Activated CD8-positive, alpha-beta memory T cell treated with anti-CD3 and anti-CD28 coated beads, Interleukin-2, amount 50 U/mL, for 1 hour (primary cell): ENCODE data around the gene TLE1.

Source experiments
- DNase-seq: peaks from one replicate; pipeline ENCODE4 v3.0.0-alpha.2; 2020; ENCODE audit errors: extremely low read depth

Gene TLE1

GRCh38 chr9:81686614-81687520 lies 2.5 kb downstream of the TLE1 start:
- DNase-seq, result no peak

- no peak for DNase-seq
These were observed 3.4 kb downstream of the TLE1 start for GRCh38 chr9:81685763-81686613.

GRCh38 chr9:81684635-81685034 lies 4.7 kb downstream of the TLE1 start:
- no peak for DNase-seq

DNA sequence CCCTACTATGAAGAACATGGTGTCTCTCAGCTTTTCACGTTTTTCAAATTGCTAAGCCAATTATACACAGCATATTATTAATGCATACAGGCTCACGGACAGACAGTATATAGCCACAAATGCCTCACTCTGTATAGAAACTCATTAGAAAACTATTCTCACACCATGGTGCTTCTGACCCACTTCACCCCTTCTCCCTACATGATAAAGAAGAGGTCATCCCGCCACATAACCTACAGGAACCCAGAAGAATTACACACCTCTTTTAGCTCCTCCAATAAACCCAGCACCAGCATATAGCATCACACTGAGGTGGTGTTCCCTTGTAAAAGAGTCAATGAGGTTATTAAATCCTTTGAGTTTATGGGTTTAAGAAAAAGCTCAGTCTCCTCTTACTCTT lies 5.6 kb downstream of the TLE1 start:
- DNase-seq, result no peak

GRCh38 chr9:81683238-81683637 lies 6.1 kb downstream of the TLE1 start:
- DNase-seq, result no peak

DNA sequence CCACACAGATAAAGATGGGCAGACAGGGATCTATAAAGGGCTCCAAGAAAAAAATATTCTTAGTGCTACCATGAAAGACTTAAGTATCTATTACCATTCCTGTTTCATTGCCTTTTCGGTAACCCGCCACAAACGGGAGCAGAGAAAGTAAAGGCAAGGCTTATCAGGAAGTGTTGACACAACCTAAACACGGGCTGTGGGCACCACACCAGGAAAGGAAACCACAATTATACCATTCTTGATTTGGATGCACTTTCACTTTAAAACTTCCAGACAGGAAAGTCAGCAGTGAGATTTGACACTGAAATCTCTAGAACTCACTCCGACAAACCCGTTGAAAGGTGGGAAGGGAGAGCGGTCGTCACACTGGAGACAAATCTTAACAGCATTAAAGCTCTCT lies 6.5 kb downstream of the TLE1 start:
- no peak for DNase-seq

GRCh38 chr9:81682177-81682576 lies 7.2 kb downstream of the TLE1 start:
- DNase-seq, result no peak

- DNase-seq, result no peak
These were observed 8.8 kb downstream of the TLE1 start for GRCh38 chr9:81680506-81680905.

DNA sequence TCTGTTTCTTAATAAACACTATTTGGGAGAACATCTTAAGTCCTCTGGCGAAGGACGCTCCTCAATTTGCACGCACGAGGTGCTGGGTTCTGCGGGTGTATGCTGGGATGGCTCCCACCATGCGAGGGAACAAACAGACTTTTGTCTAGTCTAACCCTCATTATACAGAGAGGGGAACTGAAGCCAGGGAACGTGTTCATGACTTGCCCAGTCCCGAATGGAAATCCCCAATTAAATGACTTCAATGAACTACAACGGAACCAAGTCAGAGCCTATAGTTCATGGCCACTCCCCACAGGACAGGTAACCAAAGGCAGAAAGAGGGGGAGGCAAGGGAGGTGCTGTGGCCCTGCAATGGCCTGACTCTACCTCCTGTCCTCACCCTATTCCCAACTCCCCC lies 9.3 kb downstream of the TLE1 start:
- DNase-seq, result no peak

DNA sequence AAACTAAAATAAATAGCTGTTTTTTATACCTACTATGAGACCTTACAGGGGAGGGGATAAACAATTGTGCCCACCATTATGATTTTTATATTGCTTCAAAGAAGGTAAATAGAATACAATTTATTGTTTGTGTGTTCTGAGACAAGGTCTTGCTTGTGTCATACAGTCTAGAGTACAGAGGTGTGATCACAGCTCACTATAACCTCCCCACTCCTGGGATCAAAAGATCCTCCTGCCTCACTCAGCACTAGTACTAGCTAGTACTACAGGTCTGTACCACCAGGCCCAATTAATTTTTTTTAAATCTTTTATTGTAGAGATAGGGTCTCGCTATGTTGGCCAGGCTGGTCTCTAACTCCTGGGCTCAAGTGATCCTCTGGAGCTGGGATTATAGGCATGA lies 11.3 kb downstream of the TLE1 start:
- no peak for DNase-seq

DNA sequence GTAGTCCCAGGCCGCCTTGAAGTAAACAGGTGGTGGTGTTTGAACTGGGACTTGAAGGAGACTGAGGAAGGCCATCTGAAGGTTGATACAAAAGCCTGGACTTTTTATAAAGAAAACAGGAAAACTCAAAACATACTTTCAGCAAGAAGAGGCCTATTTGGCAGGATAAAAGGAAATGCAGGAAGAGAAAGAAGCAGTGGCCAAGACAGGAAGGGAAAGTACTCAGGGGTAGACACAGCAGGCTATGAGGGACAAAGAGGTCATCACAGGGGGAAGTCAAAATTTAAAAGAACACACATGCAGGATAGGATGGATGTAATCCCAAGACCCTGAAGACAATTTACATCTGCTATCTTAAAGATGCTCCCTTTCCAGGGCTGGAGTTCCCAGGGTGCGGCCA lies 13.0 kb downstream of the TLE1 start:
- DNase-seq, result no peak

GRCh38 chr9:81673310-81673709 lies 16.0 kb downstream of the TLE1 start:
- DNase-seq, result no peak

- no peak for DNase-seq
These were observed 17.5 kb downstream of the TLE1 start for GRCh38 chr9:81671880-81672280.

- DNase-seq, result no peak
These were observed 19.5 kb downstream of the TLE1 start for GRCh38 chr9:81669866-81670265.

DNA sequence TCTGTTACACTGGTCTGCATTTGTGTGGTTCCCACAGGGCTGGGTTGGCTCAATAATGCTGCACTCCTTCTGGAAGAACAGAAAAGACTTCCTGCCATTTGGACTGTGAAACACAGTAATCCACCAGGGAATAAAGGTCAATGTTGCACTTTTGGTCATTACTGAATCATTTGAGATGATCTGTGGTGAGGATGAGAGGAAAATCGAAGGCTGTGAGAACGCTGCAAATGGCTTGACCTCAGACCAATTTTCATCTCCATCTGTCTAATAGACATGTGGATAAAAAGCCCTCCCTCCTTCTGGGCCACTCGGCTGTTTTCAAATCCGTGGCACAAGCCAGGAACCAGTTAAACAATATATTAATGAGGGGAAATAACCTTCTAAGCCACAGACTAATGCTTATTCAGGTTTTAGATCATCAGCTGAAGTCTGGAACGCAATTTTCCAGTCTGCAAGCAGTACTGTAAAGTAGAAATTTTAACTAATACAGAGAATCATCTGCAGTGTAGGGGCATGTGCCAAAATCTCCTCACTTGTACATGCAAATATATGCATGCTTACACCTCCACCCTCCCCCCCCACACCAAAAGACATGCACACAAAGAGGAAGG lies 20.2 kb downstream of the TLE1 start:
- DNase-seq, result no peak

DNA sequence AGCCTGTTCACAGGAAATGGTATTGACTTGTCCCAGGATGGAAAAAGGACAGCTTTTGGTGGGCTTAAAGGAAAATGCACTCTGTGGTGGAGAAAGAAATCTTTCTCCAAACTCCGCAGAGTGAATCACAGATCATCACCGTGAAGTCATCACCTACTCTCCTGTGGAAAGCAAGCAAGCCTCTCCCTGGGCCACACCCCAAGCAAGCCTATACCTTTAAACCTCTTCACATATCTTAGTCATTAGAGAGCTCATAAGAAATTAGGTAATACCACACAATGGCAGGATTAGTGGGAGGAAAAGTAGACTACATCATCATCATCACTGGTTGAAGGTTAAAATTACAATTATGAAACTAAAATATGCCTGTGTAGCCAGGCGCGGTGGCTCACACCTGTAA lies 23.2 kb downstream of the TLE1 start:
- no peak for DNase-seq

- DNase-seq, result no peak
These were observed 23.9 kb downstream of the TLE1 start for GRCh38 chr9:81665322-81665871.

DNA sequence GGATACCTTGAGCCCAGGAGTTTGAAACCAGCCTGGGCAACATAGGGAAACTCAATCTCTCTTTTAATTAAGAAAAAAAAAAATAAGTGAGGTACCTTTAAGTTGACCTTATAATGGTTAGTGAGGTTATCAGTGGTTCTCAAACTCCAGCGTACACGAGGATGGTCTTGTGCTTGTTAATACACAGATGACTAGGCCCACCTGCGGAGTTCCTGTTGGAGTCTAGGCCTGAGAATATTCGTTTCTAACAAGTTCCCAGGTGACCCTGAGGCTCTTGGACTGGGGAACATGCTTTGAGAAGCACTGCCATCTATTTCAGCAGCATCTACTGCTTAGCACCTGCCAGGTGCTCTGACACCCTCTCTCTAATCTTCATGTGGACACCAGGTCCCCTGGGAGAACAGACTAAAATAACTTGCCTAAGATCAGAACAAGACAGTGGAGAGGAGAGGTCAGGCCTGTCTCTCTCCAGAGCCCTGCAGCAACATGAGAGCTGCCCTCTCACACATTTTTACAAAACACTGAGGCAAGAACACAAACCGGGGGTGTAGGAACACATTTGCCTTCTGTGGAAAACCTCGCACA lies 24.6 kb downstream of the TLE1 start:
- DNase-seq, result no peak

- DNase-seq, result no peak
These were observed 28.0 kb downstream of the TLE1 start for GRCh38 chr9:81661339-81661738.

DNA sequence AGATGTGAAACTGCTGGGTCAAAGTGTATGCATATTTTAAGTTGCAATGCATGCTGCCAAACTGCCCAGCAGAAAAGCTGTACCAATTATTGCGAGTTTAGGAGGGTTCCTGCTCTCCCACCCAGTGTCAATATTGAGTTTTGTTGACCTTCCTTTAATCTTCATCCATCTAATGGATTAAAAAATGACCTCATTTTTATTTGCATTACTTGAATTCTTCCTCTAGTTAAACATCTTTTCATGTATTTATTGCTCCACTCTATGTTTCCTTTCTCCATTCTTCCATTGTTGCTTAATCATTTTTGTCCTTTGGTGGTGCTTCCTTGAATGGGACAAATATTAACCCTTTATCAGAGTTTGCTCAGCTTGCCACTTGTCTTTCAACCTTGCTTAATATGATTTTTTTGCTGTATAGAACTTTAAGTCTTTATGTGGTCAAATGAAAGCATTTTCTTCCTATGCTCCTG lies 32.4 kb downstream of the TLE1 start:
- DNase-seq, result no peak

DNA sequence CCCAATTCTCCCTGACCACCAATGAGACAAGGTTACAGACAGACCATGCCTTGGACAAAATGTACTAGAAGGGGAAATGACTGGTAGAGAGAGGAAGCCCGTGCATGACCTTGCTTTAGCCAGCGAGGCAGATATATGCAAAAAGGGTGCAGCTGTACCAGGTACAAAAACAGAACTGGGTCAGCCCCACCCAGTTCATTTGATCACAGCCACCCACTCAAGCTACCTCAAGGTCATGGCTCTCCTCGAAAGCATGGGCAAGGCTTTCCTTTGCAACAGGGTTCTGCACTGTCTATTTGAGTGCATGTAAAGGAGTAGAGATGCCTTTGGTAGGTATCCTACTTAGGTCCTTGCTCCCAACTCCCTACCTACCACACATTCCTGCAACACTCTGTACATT lies 33.3 kb downstream of the TLE1 start:
- DNase-seq, result no peak

- DNase-seq, result no peak
These were observed 36.1 kb downstream of the TLE1 start for GRCh38 chr9:81653240-81653639.
